Ovary (tissue), 3 donors: ENCODE data around the gene METRN.

Experiments
- CTCF ChIP-seq, 3 donors: fragments of 450-650 bp in 2 of 3; fragments of 200-600 bp in 1 of 3; IDR thresholded peaks; one replicate each; pipeline versions ENCODE4 v1.5.1 to v1.8.0; 2016 to 2022; ENCODE audit warnings: antibody characterized with exemption in 3 of 3, mild to moderate bottlenecking in 1 of 3
- EP300 ChIP-seq: sonication (generic); formaldehyde crosslinking; IDR thresholded peaks from one replicate; pipeline ENCODE4 v1.6.1; 2017; ENCODE audit warnings: antibody characterized with exemption
- POLR2A ChIP-seq: fragments of 450-650 bp; IDR thresholded peaks from one replicate; pipeline ENCODE4 v1.6.1; 2017; ENCODE audit warnings: antibody characterized with exemption, mild to moderate bottlenecking, moderate library complexity
- donor health status: DM: no; HTN: no; CAD: no.

- TF ChIP-seq POLR2A = no peak
- TF ChIP-seq CTCF (IDR thresholded peaks at IDR 0.05) = no peak
- no peak for TF ChIP-seq EP300
Observed at GRCh38 chr16:680625-680945, 34.3 kb upstream of the METRN start.
